NCI-H1092 treated with DMSO at 0.1 percent for 48 hours (cell line): Measurements from ENCODE around the gene BCOR.

Source experiments
- DNase-seq: peaks from one replicate; lab custom pipeline; 2025; lab: John Stamatoyannopoulos, UW

Gene BCOR

DNA sequence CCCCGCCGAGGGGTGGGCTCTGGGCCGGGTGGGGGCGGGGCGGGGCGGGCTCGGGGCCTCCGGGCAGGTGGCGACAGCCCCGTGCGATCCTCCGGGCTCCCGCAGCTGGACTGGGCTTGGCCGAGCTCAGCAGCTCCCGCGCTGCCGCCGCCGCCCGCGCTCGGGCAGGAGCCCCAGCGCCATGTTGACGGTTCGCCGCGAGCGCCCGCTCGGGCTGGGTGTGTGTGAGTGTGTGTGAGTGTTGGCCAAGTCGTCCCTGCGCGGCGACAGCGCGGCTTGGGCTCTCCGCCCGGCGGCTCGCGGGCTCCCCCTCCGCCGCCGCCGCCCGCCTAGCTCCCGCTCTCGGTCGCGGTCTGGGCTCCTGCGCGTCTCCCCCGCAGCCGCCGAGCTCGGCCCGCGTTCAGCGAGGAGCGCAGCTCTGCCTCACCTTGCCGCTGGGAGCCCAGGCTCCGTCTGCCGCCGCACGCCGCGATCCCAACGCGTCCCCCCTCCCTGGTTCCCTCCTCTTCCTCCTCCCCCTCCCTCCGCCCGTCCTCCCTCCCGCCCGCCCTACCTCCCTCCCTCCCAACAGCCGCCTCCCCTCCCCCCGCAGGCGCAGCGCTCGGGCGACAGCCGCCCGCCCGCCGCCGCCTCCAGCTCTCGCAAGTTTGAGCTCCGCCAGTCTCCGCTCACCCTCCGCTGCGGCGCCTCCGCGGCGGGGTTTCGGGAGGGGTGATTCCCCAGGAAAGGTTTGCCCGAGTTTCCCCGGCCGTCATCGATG, at the start of gene BCOR:
Gene BCOR, minus strand, starts transcription at position 455 of the 760 bp plus-strand sequence. CDS start 20,029 bp downstream, outside the sequence.
- peak; percentile 81 for DNase-seq

DNA sequence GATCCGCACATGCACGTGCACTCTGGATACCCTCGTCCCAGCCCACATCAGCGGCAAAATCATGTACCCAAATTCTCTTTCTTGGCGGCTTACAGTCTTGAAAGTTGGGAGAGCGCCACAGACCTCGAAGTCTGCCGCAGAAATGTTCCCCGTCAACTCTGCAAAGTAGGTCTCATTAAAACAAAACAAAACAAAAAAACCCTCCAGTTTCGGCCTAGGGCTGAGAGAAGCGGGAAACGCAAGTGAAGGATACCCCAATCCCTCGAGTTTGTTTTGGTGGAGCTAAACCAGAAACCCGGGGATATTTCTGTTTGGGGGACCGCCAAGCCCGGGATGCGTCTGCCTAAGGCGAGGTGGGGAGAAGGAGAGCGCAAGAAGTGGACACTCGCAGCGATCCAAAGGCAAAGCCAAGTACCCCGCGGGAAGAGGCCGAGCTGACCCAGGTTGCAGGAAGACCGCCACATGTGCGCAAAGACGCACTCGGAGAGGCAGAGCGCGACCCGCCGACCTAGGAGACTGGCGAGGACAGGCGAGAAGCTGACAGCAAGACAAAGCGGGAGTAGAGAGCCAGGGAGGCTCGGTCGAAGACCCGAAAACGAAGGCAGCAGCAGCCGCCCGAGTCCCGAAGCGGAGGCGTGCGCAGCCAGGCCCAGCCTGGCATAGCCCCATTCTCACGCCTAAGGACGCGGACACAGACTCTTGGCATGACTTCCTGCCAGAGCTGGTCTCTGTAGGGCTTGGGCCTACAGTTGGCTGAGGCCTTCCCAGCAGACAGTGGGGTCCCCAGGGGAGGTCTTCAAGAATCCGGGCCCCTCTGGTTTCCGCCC, 49.6 kb upstream of the BCOR start:
- no peak for DNase-seq

DNA sequence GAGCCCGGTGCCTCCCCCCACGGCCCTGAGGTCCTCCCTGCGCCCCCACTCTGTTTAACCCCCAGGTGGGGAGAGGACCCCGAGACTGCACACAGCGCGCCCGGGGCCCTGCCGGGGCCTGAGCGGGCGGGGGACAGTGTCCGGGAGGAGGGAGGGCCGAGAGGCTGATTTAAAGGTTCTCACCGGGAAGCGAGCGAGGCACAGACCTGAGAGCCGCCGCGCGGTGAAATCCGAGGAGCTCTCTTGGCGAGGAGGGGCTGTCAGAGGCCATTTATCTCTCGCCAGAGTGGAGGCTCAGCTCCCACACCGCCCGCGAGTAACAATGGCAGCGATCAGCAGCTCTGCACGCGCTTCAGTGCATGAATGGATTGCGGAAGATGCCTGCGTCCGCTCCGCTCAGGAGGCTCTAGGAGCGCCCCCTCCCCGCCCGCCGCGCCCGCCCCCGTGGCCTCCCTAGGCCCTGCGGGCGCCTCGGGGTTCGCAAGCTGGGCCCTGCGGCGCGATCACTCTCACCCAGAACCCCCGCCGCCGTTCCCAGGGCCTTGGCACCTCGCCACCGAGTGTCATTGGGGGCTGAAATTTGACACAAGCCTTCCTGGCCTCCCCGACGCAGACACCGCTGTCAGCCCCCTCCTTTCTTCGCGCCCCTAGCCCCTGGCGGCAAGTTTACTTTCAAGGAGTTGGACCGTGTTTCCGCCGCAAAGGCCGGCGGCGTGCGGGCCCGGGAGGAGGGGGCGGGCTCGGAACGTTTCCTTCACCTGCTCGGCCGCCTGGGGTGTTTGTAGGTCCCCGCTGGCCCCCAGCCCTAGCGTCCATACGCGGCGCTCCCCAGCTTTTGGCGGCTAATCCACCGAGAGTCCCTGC, 48.7 kb upstream of the BCOR start:
- peak; percentile 64 for DNase-seq

DNA sequence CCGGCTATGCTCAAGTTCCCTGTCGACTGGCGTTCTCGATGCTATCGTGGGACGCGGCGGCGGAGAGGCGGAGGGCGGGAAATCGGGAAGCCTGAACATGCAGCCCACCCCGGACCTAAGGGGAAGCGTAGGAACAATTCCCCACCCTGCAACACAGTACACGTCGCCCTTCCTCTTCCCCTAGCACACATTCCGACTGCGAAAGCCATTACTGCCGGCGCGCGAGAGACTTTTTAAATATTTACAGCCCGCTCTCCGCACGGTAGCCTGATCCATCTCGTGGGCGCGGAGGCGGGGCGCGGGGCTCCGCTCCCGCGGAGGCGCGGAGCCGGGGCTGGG, 48.1 kb upstream of the BCOR start:
- peak; percentile 50 for DNase-seq

DNA sequence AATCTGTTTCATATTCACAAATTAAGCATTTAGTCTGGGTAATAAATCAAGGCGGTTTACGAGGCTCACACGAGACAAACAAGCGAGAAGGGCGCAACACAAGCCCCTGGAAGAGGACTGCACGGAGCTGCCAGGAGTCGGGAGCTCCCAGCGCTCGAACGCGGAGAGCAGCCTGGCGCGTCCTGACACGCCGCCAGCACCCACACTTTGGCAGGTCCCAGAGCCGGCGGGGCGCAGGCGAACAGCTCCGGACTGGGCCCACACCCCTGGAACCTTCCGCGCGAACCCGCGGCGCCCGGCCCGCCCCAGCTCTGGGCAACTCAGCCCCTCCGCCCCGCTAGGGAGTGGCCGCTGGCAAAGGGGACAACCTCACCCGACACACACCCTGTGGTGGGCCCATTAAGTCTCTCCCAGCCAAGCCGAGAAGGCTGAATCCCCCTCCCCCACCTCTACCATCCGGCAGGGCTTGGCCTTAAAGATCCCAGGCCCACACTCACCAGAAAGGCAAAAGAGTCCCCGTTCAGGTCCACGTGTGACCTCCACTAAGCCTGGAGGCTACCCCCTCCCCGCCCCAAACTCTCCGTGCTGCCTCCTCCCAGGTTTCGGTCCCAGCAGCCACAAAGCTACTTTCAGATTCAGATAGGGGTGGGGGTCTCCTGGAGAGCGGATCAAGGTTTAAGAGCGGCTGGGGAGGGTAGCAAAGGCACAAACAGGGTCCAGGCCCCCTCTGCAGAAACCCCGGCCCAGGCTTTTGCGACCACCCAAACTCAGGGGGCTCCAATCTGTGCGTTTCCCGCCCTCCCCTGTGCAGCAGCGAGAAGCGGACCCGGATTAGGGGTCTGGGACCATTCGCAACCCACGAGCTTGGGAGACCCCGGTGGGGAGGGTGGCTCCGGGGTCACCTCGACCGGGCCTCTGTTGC, 47.5 kb upstream of the BCOR start:
- no peak for DNase-seq

DNA sequence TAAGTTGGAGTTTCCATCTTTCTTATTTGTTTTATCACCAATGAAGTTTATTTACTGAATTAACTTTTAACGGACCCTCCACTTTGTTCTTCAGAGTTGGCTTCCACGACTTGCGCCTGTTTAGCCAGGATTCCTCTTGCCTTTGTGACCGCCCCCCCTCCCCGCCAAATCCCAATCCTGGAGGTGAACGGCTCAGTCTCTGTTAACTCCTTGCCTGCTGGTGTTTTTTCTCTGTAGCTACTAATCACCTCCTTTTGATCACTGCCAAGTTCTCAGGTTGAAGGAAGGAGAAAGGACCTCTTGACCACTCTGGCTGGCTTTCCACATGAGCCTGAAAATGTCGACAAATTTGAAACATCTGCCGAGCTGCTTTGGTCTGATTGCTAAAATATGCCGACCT, 46.8 kb upstream of the BCOR start:
- no peak for DNase-seq

DNA sequence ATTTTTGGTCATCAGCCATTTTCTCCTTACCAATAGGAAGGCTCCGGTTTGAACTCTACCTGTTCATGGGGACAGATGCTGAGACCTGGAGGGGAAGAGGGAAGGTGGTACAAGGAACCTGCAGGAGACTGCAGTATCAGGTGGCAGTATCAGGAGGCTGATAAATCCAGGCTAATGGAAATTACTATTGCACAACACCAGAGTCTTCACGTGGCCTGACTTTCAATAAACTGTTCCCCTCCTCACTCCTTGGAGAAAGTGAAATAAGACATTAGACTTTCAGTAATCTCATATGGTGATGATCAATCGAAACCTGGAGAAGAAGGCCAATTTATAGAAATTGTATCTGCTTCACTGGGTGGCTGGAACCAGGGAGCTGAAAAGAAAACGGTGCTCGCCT, 46.2 kb upstream of the BCOR start:
- DNase-seq = no peak

DNA sequence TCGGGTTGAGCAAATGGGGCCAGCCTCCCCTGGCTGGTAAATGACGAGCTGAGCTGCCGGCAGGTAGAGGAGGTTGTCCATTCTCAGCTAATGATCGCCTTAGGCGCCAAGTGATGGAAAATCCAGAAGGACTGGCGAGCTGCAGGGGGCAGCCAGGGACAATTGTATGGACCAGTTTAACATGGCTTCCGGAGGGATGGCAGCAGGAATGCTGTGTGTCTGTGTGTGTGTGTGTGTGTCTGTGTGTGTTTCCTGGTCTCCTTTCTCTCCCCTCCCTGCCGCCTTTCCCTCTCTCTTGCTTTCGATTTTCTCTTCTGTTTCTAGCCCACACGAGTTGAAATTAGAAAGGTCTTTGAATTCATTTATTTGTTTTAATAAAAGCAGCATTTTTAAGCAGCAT, 45.2 kb upstream of the BCOR start:
- DNase-seq = no peak

DNA sequence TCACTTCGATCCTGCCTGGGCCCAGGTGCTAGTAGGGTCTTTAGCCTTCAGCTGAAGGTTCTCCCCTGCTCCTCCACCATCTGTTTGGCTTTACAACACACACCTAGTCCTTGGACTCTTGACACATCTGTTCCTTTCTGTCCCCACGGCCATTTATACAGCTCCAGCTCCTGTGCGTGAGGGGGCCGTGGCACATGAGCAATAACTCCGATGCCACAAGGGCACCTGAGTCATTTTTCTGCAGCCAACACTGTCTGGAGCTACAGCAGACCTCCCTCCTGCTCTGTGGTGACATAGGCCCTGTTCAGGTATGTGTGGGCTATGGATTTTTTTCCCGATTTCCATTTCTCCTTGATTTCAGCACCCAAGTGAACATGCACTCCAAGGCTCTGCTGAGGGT, 44.7 kb upstream of the BCOR start:
- DNase-seq = no peak

DNA sequence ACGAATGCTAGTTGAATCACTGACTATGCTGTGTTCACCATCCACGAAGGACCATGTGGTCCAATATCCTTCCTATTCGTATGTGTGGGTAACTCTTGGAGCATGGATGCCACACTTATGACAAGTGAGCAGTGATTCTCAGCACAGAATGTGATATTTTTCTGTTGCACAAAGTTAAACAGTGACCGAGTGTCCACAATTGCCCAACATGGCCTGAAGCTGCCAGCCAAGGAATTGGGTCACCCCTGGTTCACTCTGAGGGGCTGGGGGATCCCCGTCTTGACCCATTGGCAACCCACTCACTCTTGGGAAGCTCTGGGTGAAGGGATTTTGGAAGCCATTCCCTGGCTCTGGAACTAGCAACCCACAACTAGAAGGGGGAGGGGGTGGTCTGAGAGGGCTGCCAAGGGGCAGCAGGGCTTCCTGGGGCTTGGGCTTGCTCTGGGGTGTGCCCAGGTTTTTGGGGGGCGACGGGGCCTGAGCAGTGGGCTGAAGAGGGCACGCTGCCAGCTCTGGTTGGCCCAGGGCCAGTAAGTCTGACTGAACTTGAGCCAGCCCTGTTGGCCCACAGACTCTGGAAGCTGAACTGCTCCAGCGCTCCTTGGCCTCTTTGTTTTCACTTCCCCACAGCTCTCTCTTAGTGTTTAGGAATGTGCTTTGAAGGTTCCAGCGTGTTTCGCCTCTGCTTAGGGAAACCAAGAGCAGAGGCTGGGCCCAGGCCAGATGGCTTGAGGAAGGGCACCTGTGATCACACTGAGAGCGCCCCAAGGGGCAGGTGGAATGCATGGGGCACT, 43.1 kb upstream of the BCOR start:
- DNase-seq = no peak

DNA sequence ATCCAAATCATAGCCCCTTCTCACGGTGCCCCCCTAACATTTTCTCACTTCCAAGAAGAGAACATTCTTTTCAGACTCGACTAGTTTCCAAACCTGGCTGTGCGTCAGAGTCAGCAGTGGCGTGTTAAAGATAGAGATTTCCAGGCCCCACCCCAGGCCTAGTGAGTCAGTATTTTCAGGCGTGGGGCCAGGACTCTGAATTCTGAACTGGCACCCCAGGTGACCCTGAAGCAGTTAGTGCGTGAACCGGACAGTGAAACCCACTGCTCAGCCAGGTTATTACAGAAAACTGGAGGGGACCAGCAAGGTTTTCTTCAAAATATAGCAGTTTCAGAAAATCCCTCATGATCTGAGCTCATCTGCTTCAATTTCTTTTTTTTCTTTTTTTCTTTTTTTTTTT, 35.0 kb upstream of the BCOR start:
- no peak for DNase-seq

DNA sequence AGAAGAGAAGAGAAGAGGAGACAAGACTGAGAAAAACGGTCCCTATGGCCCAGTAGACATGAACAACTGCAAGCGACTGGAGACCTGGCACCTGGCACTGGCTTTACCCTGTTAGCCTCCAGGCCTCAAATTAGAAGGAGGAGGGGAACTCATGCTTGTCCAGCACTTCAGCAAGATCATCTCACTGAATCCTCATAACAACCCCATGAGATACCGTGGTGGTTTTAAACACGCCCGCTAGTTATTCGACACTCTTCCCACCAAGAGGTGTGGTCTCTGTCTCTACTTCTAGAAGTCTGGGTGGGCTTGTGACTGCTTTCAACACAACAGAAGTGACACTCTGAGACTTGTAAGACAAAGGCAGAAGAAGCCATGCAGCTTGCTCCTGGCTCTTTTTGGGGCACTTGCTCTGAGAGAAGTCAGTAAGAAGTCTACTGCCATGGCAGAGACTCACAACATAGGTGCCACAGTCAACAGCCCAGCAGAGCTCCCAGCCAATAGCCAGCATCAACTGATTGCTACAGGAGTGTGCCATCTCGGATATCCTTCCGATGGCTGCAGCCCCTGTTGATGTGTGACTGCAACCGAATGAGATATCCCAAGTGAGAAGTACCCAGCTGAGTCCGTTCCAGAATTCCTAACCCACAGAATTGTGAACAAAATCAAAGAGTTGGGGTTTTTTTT, 34.0 kb upstream of the BCOR start:
- no peak for DNase-seq

DNA sequence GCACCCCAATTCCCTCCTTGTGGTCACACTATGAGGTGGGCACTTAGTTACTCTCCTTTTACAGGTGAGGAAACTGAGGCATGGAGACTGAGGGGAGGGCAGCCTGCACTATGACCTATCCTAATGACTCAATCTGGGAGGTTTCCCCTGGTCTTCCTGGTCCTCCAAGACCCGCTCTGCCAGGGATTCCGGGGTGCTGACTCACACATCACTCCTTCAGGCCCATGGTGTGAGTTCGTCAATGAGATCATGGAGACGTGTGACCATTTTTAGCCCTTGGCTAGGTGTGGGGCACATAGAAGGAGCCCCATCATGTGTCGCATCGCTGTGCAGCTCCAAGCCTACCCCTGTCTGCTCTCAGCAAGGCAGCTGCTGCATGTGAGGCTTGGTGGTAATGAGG, 32.4 kb upstream of the BCOR start:
- DNase-seq = no peak

DNA sequence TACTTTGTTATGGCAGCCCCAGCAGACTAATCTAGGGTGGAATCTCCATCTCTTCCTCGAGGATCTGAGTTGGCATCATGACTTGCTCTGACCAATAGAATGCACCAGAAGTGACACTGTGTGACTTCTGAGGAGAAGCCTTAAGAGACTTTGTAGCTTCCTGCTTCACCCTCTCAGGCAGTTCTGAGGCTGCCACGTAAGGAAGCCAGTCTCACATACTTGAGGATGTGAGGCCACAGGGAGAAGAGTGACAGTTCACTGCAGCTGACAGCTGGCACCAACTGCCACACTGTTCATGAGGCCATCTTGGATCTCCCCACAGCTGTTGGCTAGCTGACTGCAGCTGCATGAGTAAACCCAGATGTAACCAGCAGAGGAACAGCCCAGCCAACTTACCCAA, 29.3 kb upstream of the BCOR start:
- no peak for DNase-seq

DNA sequence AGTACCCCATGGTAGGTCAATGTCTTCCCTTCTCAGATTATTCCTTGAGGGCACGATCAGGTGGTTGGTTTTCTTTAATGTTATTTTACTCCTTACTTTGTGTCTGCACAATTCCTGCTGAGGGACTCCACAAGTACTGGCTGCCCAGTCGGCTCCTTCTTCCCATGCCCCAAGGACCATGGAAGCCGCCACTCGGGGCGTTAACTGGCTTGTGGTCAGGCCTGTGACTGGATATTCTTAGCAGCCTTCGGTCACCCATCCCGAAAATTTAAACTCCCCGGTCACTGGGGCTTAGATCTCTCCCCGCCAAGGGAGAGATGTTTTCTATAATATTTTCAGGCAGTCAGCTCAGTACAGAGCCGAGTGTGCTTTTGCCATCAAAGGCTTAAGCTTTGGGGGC, 24.7 kb upstream of the BCOR start:
- DNase-seq = no peak

DNA sequence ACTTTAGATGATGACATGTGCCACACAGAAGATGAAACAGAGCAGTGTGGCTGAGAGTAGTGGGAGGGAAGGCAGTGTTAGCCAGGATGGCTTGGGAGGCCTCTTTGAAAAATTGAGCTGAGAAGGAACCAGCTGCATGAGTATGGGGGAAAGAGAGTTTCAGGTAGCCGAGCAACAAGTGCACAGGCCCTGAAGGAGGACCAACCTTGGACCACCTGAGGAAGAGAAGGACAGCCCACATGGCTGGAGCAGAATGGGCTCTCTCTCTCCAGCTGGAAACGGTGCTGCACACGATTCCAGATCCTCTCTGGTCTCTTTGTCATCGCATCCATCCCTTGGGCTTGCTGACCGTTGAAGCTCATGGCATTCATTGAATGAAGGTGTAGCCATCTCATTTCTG, 23.9 kb upstream of the BCOR start:
- no peak for DNase-seq

DNA sequence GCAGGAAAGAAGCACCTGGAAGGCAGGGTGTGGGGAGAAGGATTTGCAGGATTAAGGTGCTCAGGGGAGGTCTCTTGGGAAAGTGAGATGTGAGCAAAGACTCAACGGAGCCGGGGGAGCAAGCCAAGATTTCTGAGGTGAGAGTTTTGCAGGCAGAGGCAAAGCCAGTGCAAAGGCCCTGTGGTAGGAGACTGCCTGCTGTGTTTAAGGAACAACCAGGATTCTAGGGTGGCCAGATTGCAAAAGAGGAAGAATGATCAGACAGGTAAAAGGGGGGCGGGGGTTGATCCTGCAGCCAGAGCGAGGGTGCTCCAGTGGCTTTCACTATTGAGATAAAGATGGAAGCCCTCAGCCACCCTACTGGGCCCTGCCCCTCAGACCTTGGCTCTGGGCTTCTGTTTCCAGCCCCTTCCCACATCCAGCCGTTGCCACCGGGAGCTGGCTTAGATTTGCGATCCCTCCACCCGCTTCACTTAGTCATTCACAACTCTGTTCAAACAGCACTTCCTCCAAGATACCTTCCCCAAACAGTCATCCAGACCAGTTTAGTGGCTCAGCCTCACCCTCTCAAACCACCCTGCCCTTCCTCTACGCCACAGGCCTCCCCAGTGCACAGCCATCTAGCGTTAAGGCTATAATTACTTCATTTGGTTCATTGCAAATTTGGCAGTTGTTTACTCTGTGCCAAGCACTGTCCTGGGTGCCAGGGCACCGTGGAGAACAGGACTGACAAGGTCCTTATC, 23.3 kb upstream of the BCOR start:
- no peak for DNase-seq

DNA sequence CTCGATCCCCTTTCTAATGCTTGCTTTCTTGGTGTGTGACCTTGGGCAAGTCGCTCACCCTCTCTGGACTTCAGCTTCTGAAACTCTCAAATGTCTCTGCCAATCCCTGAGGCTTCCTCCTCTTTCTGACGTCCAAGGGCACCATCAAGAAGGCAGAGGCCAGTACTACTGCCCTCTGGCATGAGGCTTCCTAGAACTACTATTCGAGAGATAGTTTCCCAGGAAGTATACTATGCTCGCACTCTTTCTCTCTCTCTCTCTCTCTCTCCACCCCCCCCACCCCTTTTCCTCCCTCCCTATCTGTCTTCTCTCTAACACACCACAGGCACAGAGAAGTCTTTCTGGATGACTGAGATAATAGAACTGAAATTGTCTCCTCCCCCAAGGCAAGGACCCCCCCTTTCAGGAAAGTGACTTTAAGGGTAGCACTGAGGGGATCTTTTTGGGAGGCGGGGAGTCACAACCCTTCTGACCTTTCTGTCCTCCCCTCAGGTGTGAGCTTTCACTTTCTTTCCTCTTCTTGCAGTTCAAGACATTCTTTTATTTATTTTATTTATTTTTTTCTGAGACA, 20.0 kb upstream of the BCOR start:
- no peak for DNase-seq

DNA sequence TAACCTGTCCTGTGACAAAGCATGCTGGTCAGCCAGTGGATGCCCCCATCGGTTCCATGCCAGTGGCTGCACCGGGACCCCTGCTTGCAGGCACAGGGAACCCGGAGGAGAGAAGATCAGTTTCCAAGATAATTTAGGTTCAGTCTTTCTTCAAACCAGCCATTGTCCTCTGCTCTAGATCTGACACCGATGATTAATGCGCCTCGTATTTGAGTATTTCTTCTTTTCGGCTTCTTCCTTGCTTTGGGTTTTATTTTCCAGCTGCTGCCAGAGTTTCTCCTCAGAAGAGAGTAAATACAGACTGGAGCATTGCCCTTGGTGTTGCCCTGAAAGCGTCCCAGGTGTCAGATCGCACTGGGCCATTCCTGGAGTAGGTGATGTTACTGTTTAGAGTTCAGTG, 19.2 kb upstream of the BCOR start:
- no peak for DNase-seq
